ENCODE data around the gene MIR17HG. TPM values are rescaled to one million over a fixed set of nuclear protein-coding genes. Genes with fewer than 3 reads are reported as not detected.

The MIR17HG gene
- total RNA-seq, 4 donors from 2014 or later: 3.3 to 16.2 (median 4.6) TPM

- Histone ChIP-seq H3K27me3 (no peaks in the 10 kb centered on the region), H3K36me3 (no peaks in the 10 kb centered on the region), H3K4me3 (no peak overlapping the region), H3K4me1 (no peaks in the 10 kb centered on the region), H3K9me3 (no peaks in the 10 kb centered on the region), H3K27ac (no peak overlapping the region)
- intact Hi-C loops (cut with DNase I; ENCODE audit: low total_unique reads): no loop called here
- no peak for DNase-seq
- TF ChIP-seq, protein P1, sequence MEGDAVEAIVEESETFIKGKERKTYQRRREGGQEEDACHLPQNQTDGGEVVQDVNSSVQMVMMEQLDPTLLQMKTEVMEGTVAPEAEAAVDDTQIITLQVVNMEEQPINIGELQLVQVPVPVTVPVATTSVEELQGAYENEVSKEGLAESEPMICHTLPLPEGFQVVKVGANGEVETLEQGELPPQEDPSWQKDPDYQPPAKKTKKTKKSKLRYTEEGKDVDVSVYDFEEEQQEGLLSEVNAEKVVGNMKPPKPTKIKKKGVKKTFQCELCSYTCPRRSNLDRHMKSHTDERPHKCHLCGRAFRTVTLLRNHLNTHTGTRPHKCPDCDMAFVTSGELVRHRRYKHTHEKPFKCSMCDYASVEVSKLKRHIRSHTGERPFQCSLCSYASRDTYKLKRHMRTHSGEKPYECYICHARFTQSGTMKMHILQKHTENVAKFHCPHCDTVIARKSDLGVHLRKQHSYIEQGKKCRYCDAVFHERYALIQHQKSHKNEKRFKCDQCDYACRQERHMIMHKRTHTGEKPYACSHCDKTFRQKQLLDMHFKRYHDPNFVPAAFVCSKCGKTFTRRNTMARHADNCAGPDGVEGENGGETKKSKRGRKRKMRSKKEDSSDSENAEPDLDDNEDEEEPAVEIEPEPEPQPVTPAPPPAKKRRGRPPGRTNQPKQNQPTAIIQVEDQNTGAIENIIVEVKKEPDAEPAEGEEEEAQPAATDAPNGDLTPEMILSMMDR (IDR thresholded peaks at IDR 0.05): no peak
- no peak for TF ChIP-seq POLR2A (IDR thresholded peaks at IDR 0.05)
These were observed 10.9 kb downstream of the MIR17HG start for GRCh38 chr13:91358387-91358782.

DNA sequence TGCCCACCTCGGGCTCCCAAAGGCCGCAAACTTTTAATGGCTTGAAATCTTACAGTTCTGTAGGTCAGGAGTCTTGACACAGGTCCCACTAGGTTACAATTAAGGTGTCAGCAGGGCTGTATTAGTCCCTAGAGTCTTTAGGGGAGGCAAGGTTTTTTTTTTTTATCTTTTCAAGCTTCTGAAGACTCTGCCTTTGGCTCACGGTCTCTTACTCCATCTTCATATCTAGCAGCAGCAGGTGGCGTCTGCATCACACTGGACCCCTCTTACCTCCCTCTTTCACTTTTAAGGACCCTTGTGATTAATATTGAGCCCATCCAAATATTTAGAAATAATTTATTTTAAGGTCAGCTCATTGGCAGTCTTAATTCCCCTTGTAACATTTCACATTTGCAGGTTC, 11.6 kb downstream of the MIR17HG start:
- Histone ChIP-seq H3K36me3 (no peaks in the 10 kb centered on the region), H3K27me3 (no peaks in the 10 kb centered on the region), H3K4me3 (no peak overlapping the region), H3K4me1 (no peaks in the 10 kb centered on the region), H3K9me3 (no peaks in the 10 kb centered on the region), H3K27ac (no peak overlapping the region)
- TF ChIP-seq, protein P1 (IDR thresholded peaks at IDR 0.05): no peak
- no peak for TF ChIP-seq POLR2A (IDR thresholded peaks at IDR 0.05)
- DNase-seq: no peak
- intact Hi-C loops (cut with DNase I; ENCODE audit: low total_unique reads): no loop called here

GRCh38 chr13:91359631-91360030, 12.1 kb downstream of the MIR17HG start:
- DNase-seq: no peak
- H3K36me3 ChIP-seq: no peaks in the 10 kb centered on the region
- TF ChIP-seq POLR2A (IDR thresholded peaks at IDR 0.05): no peak
- TF ChIP-seq, protein P1 (IDR thresholded peaks at IDR 0.05): no peak
- no peak overlapping the region for H3K4me3 ChIP-seq
- no peaks in the 10 kb centered on the region for H3K4me1 ChIP-seq
- H3K27ac ChIP-seq: no peak overlapping the region
- no peaks in the 10 kb centered on the region for H3K27me3 ChIP-seq
- intact Hi-C loops (cut with DNase I; ENCODE audit: low total_unique reads): no loop called here
- H3K9me3 ChIP-seq: no peaks in the 10 kb centered on the region

GRCh38 chr13:91360246-91360751, 12.8 kb downstream of the MIR17HG start:
- Histone ChIP-seq H3K36me3 (no peaks in the 10 kb centered on the region), H3K4me3 (no peak overlapping the region), H3K27ac (no peak overlapping the region), H3K27me3 (no peaks in the 10 kb centered on the region), H3K4me1 (no peaks in the 10 kb centered on the region), H3K9me3 (no peaks in the 10 kb centered on the region)
- no peak for DNase-seq
- TF ChIP-seq, protein P1 (IDR thresholded peaks at IDR 0.05): no peak
- TF ChIP-seq POLR2A (IDR thresholded peaks at IDR 0.05): no peak
- intact Hi-C loops (cut with DNase I; ENCODE audit: low total_unique reads): no loop called here

DNA sequence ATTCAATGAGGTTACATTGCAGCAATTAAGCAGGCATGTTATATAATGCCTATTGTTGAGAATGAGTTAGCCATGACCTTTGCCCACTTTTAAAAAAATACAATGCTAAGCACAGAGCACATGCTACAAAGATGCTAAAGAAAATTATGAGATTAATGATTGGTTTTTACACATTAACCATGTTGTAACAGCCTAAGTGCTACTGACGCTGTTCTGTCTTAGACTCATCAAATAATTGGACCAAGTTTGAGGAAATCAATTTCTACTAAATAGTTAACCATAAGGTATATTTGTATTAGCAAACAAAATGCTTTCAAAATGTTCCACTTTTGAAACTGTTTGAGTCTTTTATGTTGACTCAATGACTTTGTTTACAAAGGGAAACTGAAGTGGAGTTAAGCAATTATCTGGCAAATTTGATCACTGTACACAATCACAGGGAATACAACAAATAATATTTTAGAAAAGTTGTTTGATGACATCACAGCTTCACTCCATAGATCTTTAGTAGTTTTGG, 14.3 kb downstream of the MIR17HG start:
- intact Hi-C loops (cut with DNase I; ENCODE audit: low total_unique reads): no loop called here
- Histone ChIP-seq H3K9me3 (no peaks in the 10 kb centered on the region), H3K36me3 (no peaks in the 10 kb centered on the region), H3K4me1 (no peaks in the 10 kb centered on the region), H3K4me3 (no peak overlapping the region), H3K27me3 (no peaks in the 10 kb centered on the region), H3K27ac (no peak overlapping the region)
- no peak for DNase-seq
- TF ChIP-seq, protein P1 (IDR thresholded peaks at IDR 0.05): no peak
- no peak for TF ChIP-seq POLR2A (IDR thresholded peaks at IDR 0.05)
